ENCODE measurements around the gene EPHA1.
A peak's percentile ranks its signal among the peaks of the same experiment; 100 is the strongest.
"Not testable (repeated sequence)": the region's sequence is repeated elsewhere in the genome, so short reads cannot be mapped to it uniquely, and the experiment has no call there.

EPHA1 gene

DNA sequence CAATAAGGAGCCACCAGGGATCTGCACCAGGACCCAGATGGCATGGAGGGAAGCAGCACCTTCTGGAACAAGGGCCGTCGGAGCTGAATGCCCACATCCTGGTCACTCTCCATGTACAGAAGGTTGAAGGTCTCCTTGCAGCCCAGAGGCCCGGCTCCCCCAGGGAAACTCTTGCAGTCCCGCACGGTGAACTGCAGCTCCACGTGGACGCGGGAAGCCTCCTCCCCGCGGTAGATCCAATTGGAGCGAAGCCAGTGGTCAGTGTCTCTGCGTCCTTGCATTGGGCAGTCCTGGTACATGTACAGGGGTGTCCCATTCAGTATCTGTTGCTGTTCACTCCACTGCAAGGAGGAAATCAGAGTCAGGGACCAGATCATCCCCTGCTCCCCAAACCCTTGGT lies 7.4 kb downstream of the EPHA1 start:
- DNase-seq: no peak

DNA sequence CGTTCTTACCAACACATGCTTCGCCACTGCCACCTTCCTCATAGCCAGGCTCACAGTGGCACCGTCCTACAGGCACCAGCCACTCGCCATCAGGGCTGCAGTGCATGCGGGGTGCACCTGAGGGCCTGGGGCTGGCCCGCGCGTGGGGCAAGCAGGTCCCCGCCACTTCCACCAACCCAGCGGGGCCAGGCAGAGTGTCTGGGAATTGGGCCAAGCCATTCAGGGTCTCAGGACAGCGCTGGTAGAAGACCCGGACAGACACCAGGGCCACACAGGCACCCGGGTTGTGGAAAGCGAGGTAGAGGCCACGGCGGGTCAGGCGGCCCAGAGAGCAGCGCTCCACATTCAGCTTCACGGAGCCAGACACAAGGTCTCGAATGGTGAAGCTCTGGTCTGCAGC lies 9.0 kb downstream of the EPHA1 start:
- no peak for DNase-seq

DNA sequence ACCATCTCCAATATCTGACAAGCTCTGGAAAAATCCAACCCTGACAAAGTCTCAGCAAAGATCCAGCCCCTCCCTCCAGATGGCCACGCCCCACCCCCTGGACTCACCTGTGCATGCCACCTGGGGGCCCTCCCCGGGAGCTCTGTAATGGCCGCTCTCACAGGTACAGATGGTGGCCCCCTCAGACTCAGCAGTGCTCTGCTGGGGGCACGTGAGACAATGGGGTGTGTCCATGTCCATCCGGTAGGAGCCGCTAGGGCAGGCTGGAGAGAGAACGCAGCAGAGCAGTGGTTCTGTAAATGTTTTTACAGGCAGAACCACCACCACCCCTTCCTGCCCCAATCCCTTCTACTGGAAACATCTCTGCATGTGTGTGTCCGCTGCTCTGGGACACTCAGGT lies 9.5 kb downstream of the EPHA1 start:
- DNase-seq: no peak

DNA sequence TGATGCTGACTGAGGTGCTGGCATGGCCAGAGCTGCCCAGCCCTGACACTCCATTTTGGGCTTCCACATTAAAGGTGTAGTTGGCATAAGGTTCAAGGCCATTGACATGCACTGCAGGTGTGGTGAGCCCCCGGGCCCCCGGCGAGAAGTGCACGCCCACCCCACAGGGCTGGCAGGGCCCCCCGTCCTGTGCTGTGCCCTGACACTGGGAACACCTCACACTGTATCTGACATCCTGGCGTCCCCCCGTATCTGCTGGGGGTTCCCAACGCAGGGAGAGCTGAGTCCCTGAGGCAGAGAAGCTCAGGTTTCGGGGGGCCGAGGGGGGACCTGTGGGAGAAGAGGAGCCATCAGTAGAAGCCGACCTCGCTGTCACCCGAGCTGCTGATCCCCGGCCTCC lies 10.0 kb downstream of the EPHA1 start:
- DNase-seq: no peak

DNA sequence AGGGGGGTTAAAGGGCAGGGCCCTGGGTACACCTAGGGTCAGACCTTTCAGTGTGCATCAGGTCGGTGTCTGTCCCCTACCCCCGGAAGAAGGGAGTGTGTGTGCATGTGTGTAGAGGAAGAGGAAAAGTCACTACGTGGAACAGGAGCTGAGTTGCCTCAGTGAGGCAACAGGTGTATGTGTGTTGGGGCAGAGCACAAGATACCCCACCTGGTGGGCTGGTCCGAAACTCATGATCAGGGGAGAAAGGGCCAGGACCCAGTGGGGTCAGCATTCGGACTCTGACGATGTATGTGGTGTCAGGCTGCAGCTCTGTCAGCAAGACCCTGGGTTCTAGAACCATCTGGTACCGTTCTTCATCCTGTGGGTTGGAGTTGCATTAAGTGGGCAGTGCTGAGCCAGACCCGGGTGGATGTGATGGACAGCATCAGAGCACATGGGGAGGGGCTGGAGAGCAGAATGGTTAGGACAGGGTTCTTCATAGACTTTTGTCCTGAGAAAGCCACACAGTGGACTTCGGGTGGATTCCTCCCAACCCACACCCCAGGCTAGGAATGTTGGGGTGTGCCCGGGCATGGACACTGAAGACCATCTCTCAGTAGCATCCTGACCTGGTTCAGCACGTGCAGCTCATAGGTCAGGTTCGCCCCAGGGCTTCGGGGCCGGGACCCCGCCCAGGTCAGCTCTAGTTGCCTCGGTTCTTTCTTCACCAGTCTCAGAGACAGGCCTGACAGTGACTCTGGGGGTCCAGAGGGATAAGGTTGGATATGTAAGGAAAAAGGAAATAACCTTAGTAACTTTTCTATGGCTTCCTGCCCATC lies 10.7 kb downstream of the EPHA1 start:
- no peak for DNase-seq

DNA sequence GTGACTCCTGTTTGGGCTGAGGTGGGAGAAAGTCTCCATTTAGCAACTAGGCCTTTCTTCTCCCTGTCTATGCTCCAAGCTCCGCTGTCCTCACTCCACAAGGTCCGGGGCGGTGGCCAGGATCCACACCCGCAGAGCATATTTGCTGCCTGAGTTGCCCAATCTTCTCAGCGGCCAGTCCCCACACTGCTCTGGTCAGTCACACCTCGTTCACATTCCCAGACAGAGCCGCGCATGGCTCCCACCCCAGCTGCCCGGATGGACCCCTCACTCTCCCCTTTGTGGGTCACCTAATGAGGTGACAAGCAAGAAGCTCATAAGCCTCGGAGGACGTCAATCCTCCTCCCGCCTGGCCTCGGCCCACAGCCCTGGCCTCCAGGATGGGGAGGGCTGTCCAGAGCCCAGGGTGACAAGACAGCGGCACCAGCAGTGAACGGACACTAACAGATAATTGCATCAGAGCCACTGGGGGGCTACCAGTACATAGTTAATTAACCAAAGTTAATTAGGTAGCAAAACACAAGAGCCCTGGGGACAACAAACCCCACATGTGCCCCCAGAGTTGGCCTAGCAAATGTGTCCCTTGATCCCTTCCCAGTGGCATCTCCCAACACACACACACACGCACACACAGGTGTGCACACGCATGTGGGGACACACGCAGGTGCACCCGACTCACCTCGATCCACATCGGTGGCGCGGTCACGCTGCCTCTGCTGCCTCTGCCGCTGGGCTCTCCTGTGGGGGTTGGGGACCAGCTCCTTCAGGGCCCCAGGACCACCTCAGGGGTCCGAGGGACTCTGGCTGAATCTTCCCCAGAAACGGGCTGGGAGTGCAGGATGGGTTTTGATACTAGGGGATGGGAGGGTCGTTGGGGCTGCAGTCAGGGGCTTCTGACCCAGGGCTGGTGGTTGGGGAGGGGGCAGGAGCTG lies 11.8 kb downstream of the EPHA1 start:
- peak; percentile 70 for DNase-seq

DNA sequence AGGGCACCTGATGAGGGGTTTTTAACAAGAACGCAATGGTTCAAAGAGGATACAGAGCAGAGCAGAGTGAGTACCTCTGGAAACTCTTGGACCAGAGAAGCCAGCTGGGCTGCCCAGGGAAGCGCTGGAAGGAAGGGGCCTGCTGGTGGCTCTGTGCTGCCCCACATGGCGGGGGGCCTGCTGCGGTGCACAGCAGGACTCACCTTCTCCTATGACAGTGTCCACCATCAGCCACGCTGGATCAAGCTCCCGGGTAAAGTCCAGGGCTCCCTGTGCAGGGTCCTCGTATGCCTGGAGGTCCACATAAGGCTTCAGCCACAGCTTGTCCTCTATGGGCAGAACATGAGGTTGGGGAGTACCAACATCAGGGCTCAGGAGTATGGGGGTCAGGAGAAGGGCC lies 12.5 kb downstream of the EPHA1 start:
- DNase-seq: peak; percentile 58

DNA sequence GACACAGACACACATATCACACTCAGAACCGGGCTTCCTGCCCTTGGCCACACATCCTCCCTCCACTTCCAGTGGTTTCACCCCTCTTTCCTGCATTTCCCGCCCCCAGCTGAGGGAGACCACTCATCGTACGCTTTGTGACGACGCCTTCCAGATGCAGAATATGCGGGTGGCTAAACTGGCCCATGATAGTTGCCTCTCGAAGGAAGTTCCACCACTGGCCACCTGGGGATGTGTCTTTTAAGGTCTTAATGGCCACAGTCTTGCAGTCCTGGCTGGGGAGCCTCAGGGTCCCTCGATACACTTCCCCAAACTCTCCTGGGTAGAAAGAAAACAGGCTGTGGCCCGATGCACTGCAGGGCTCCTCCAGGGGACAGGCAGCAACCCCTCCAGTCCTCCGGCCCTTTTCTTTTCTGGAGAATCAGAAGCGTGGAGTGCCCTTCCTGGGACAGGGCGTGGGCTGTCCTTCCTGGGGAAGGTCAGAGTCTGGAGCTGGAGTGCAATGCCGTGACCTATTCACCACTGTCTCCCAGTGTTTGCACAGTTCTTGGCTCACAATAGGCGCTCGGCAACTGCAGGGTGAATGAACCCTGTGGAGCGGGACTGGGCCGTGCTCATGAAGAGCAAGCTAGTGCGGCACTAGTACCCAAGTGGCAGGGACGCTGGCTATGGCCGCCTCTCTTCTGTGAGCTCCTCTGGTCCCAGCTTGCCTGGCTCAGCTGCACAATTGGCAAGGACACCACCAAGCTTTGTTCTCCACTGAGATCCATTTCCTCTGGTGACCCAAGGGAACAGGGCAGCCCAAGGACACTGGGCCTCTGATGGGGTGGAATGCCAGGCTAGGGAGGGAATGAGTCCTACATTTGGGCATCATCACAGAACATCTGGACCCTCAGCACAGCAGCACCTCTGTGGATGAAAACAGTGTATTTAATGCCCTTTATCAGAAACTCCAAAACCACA lies 13.2 kb downstream of the EPHA1 start:
- peak; percentile 68 for DNase-seq

DNA sequence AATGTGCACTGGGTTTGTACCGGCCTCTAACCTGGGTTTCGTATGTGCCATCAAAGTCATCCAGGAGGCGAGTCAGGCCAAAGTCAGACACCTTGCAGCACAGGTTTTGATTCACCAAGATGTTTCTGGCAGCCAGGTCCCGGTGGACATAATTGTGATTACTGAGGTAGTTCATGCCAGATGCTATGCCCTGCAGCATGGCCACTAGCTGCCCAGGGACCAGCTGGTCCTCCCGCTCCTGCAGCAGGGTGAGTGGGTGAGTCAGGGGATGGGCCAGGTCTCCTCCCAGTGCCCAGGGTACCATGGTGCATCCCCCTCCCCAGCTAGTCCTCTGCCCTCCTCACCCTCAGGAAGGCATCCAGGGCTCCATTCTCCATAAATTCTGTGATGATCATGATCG lies 13.9 kb downstream of the EPHA1 start:
- peak; percentile 54 for DNase-seq

DNA sequence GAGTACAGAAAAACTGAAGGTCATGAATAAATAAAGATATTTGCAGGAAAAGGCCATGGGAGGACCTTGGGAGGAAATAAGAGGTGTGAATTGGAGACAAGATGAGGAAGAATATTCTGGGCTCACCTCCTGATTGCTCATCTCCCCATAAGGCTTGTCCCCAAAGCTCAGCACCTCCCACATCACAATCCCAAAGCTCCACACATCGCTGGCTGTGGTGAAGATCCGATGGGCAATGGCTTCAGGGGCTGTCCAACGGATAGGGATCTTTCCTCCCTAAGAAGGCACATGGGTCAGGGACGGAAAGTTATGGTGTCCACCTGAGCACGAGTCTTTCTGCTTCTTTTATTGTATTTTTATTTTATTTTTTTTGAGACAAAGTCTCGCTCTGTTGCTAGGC lies 14.6 kb downstream of the EPHA1 start:
- no peak for DNase-seq

DNA sequence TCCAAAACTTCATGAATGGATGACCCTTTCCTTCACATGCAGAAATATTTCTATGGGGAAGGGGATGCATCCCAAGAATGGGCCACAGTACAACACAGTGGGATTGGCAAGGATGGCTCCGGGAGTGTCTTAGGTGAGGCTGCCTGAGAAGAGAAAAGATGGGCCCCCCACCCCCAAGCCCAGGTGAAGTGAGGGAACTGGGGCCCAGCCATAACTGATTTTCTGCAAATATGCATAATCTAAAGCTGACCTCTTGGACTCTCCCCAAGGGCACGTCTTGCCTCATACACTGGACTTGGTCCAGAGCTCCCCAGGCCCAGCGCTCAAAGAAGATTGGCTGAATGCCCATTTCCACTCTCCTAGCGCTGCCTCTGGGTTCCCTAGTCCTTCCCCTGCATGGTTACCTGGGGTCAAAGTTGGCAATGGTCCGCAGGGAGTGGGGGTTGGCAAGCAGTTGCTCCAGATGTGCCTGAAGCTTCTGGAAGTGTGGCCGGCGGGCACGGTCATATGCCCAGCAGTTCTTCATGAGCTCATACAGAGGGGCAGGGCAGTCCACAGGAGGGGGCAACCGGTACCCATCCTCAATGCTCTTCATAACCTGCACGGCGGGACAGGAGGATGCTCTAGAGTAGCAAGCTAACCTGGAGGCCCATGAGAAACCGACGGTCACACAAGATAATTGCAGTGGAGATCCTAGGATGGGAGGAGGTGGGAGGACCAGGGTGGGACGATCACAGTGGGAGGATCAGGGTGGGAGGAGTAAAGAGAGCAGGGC lies 15.2 kb downstream of the EPHA1 start:
- no peak for DNase-seq

DNA sequence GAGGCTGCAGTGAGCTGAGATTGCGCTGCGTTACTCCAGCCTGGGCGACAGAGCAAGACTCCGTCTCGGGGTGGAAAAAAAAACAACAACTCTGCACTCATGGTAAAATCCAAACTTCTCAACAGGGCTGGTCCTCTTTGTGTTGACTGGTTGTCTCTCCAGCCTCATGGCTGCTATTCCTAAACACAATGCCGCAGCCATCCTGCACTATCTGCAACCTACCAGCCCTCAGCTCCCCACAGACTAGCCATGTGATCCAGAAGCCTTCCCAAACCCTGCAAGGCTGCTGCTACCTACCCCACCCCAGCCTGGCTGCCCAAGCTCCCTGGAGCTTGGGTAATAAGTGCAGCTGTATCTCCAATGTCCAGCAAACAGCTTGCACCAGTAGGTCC lies 15.8 kb downstream of the EPHA1 start:
- DNase-seq: no peak

DNA sequence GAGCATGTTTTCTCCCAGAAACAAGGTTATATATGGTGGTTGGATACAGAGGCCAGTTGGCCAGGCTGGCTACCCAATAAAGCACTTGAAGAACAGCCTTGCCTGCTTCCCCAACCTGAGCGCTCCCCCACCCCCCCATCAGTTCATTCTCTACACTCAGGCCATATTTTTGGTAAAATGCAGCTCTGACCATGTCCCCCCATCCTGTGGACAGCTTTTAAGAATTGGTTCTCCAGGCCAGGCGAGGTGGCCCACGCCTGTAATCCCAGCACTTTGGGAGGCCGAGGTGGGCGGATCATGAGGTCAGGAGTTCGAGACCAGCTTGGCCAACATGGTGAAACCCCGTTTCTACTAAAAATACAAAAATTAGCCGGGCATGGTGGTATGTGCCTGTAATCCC lies 16.2 kb downstream of the EPHA1 start:
- DNase-seq: not testable (repeated sequence)

DNA sequence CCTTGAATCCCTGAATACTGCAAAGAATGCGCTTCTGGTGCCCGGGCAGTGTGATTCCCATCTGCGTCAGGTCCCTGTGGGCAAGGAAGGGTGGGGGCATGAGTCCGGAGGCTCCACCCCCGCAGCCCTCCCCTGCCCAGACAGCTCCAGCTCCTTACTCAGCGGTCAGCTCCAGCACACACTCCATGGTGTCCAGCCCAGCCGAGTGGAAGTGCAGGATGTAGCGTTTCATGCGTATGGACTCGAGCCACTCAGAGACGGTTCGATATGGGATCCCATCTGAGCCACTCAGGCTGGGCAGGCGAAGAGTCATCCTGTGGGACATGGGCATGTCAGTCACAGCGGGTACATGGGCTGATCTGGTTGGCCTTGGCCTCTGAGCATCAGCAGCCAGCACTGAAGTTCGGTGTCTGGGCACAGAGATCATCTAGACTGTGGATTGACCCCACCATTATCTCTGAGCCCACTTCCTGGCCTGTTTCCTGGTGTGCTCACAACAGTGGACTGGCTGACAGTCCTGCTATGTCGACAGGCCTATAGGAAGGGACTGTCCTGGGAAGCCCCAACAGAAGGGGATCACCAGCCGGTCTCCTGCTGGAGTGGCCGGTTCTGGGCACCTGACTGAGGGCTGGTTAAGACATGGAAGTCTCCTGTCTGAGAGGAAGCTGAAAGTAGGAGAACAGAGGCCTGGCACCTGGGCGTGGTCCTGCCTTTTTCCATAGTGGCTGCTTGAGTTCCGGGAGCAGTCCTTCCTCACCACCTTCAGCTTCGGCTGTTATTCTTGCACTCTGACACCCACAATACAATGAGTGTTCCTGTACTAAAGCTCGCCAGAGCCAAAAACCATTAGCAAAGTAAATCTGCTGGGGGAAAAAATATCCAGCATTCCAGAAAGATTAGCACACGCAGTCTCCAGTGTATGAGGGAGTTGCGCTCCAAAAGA lies 16.9 kb downstream of the EPHA1 start:
- peak; percentile 67 for DNase-seq

DNA sequence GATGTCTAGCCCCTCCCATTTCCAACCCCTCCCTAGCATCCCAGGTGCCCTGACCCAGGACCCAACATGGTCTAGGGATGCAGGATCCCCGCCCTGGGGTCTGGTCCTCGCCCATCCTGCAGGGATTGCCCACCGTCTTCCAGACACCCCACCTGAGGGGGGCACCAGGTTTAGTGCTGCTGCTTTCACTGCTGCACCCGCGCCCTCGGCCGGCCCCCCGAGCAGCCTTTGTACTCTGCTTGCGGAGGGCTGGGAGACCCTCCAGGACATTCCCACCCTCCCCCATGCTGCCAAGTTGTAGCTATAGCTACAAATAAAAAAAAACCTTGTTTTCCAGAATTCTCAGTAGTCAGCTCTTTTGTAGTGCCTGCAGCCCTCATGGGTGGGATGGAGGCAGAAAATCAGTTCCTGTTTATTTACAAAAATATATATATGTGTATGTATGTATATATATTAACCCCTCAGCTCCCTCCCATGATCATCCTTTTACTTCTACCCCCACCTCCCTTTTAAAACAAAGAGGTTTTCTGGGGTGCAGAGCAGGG lies 17.8 kb downstream of the EPHA1 start:
- DNase-seq: no peak

DNA sequence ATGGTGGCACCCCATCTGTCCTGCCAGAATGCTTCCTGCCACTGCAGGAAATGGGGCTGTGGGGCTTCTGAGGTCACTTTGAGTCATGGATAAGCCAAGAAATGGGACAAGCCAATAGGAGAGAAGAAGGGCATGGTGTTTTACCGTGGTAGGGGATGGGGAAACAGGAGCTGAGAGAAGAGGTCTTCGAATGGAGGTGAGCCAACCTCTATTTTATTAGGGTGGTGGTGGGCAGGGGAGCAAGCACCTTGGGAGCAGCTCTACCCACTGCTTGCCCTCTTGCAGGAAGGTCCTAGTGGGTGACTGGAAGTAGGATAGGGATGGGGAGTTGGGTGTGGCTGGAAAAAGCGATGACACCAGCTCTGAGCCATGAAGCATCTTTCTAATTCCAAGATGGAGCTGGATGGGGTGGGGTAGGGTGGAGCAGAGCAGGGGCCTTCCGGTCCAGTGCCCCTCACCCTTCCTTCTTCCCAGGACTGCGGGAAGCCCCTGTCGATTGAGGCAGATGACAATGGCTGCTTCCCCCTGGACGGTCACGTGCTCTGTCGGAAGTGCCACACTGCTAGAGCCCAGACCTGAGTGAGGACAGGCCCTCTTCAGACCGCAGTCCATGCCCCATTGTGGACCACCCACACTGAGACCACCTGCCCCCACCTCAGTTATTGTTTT lies 18.4 kb downstream of the EPHA1 start:
- DNase-seq: no peak

DNA sequence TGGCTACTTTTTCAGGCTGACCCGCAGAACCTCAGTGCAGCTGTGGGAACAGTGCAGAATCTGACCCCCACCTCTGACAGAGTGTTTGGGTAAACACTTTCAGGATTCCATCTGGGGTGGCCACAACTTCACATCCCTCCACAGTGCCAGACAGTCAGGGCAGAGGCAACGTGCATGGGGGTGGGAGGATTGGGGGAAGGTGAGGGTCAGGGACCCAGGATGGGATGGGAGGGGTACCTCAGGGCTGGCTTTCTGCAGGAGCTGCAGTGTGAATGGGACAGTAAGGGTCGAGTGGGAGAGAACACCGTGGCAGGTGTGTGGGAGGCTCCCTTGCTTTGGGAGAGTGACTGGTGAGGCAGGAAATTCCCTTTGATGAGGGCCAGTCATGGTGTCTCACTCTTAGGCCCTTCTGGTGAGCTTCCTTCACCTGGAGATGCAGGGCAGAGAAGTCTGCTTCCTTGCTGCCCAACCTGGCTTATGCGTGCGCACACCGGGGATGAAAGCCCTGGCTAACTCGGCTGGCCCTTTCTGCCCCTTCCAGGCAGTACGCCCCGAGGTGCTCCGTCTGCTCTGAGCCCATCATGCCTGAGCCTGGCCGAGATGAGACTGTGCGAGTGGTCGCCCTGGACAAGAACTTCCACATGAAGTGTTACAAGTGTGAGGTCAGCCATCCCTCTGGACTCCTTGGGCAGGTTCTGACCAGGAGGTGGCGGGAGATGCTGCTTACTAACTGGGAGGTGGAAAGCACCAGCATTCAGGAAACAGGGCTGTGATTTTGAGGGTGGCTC lies 19.1 kb downstream of the EPHA1 start:
- DNase-seq: peak; percentile 53

DNA sequence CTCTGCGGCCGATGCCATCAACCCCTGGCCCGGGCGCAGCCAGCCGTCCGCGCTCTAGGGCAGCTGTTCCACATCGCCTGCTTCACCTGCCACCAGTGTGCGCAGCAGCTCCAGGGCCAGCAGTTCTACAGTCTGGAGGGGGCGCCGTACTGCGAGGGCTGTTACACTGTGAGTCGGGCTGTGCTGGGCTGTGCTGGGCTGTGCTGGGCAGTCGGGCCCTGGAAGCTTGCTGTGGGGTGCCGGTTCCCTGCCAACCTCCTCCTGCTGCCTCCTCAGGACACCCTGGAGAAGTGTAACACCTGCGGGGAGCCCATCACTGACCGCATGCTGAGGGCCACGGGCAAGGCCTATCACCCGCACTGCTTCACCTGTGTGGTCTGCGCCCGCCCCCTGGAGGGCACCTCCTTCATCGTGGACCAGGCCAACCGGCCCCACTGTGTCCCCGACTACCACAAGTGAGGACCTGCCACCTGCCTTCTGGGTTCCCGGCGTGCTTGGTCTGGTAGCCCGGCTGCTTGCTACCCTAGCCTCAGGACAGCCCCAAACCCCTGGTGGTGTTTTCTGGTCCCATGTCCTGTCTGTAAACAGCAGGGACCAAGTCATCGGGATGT lies 20.1 kb downstream of the EPHA1 start:
- DNase-seq: peak; percentile 56

DNA sequence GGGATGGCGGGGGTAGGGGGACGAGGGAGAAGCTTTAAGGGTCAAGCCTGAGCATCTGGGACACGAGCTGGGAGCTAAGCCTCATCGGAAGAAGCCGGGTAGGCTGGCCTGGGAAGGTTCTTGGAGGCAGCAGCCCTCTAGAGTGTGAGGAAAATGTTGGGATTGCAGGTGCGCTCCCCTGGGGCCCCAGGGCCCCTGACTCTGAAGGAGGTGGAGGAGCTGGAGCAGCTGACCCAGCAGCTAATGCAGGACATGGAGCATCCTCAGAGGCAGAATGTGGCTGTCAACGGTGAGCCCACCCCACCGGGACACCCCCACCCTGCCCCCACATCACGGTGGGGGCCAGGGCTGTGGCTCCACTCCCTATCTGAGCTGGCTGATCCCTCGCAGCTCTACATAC lies 20.6 kb downstream of the EPHA1 start:
- no peak for DNase-seq

Data from islet precursor cell (in vitro differentiated cells).